ENCODE data around the gene WNT16.

Gene WNT16

DNA sequence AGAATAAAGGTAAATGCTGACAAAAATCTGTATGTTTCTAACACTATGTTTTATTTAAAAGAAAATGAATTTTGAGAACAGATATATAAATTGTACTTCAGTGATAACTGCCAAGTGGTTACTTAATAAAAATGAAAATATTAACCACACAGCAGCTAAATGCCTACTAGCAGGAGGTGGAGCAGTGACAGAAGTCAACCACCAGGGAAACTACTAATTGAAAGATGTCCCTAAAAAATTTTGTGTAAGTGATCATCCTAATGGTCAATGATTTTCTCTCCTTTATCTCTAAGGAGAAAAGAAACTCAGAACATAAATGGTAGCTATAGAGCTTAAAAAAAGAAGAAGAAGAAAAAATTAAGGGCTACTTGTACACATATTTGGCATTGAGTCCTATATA, 22.9 kb downstream of the WNT16 start:
- no peak for DNase-seq

- no peak for DNase-seq
These were observed 23.5 kb downstream of the WNT16 start for GRCh38 chr7:121352323-121352722.

DNA sequence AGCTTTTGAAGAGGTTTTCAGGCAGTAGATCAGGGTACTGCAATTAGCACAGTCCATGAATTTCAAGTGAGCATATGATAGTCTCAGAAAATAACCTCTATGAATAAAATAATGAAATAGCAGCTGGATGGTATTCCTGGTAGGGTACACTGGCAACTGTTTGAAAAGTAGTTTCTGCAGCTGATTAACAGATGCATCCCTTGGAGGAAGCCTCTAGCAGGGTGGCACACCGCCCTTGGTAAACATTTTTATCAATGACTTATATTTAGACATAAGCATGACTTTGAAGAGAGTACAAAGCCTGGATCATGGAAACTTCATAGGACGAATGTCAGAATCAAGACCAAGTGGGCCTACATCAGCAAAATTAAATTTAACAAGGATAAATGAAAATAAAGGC, 26.8 kb downstream of the WNT16 start:
- DNase-seq = no peak

- no peak for DNase-seq
These were observed 31.8 kb downstream of the WNT16 start for GRCh38 chr7:121360564-121360963.

- DNase-seq = no peak
These were observed 38.1 kb downstream of the WNT16 start for GRCh38 chr7:121366852-121367431.

- DNase-seq = no peak
These were observed 40.7 kb downstream of the WNT16 start for GRCh38 chr7:121369462-121369861.

GRCh38 chr7:121371367-121371766, 42.6 kb downstream of the WNT16 start:
- no peak for DNase-seq

- no peak for DNase-seq
These were observed 43.1 kb downstream of the WNT16 start for GRCh38 chr7:121371883-121372282.

DNA sequence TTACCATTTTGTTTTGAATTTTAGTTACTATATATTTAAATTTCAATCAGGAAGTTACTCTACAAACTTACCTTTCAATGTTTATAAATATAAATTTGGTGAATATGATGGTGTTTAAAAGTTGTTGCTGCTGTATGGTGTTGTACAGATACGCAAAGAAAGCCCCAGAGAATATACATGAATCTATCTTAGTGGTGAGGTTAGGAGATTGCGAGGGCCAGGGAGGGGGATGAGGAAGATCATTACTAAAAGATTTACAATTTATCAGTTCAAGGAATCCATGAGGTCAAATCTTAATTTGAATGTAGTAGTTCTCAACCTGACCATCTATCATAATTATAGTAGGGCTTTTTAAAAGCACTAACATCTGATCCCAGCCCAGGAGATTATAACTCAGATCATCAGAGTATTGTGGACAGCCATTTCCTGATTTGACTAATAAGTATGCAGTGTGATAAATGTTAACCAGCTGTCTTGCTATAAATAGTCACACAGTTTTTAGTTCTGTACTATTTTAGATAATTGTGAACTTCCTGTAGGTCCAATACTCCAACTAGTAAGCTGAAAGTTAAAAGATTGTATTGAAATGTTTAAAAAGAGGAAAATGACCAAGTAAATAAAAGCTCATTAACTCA, 43.7 kb downstream of the WNT16 start:
- no peak for DNase-seq

DNA sequence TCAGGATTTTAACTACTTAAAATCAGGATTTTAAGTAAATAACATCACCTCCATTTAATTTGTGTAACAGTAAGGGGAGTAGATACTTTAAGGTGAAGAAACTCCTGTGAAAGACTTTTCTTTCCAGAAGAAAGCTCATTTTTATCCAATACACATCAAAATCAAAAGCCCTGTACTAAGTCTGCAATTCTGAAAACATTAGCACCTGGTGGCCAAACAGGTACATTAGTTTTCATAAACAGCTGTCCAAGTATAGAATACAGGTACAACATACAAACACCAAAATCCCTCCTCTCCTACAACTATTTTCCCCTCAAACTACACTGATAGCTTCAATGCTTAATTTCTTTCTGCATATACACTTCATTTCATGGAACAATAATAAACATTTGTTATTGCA, 44.4 kb downstream of the WNT16 start:
- no peak for DNase-seq

GRCh38 chr7:121376979-121377378, 48.2 kb downstream of the WNT16 start:
- DNase-seq = no peak

DNA sequence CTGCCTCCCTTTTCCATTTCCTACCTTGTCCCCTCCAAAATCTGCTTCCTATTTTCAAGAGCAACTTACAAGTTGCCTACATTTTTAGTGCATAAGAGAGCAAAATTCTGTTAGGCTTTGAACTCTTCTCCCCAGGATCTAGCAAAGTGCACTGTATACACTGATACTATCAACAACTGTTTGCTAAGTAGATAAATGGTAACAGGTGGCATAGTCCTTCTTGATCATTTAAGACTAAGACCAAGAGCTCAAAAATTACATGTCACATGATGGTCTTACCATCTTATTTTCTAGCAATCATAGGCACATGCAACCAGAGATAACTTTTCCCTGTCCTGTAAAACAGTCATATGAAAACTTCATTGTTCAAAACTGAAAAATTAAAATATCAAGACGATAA, 51.1 kb downstream of the WNT16 start:
- no peak for DNase-seq

DNA sequence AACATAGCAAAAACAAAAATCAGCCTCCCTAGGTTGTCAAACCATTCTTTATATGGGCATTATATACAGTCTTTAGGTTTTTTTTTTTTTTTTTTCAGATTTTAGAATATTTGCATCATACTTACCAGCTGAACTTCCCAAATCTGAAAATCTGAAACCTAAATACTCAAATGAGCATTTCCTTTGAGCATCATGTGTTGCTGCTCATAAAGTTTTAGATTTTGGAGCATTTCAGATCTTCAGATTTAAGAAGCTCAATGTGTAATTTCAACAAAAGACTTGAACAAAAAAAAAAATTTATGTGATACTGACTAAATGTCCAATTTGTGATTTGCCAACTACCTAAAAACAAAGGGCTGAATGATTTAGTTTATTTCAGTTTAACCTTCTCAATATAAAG, 53.7 kb downstream of the WNT16 start:
- DNase-seq = no peak

DNA sequence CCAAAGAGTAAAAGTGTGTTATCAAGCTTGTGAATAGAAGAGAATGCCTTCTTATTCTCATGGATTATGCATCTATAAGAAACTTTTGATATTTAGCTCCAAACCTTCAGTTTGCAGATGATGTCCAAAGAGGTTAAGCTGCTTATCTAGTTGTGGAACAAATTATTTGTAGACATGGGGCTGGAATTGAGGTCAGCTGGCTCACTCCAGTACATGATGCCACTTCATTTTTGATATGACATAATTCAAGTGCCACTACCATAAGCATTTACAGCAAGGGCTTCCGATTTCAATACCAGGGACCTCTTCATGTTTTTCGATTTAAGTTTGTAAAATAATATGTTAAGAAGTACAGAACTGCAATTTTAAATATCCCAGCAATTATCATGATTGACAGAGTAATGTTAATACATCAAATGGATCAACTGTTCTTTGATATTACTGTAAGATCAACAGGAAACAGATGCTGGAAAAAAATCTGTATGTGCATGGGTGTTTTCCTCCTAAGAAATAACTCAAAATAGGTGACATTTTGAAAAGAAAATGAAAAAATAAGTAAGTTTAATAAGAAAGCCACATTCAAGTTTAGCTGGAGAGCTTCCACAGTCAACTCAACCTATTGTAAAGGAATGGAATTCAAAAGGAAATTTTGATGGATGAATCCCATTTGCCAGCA, 54.6 kb downstream of the WNT16 start:
- DNase-seq = no peak

- no peak for DNase-seq
These were observed 55.5 kb downstream of the WNT16 start for GRCh38 chr7:121384265-121384664.

DNA sequence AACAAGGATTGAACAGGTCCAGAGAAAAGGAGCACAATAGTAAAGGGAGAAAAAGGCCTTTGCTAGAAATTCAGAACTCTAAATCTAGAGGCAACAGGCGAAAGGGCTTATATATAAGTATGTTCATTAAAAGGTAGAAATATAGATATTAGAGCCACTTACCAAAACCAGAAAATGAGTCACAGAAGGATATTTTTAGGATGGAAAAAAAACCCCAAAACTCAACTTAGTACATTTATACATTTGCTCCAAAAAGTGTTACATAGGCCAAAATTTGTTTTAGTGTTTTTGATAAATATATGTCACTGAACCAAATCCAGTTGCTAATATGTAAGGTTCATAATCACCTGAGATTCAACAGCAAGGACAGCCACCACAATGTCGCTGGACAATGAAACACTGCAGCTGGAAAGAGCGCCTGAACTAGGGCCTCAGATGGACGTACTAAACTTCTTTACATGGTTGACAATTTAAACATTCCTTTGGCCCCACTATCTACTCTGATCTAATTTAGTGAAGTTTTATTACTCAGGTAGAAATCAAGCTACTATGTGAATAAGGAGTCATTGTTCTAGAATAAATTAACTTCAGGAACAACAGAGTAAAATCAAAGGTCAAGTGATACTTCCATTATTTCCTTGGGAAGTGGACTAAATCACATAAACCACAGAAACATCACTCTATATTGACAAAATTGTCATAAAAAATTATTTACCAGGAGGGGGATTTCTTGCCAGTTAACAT, 56.4 kb downstream of the WNT16 start:
- DNase-seq = no peak

- no peak for DNase-seq
These were observed 57.0 kb downstream of the WNT16 start for GRCh38 chr7:121385800-121386179.

DNA sequence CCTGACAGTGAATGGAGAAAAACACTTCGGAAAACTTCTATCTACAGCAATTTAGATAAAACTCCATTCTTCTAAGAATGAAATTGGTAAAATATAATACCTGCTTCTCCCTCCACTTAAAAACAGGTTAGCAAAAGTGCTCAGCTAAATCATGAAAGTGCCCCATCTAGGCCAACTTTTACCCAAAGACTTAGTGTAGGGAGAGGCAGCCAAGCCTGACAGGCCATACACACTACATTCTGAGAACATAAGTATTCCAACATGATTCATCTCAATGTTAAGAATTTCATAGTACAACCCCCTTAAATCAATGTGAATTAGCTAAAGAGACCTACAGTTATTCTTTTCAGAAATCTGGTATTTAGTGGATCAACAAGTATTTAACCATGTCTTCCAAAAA, 60.1 kb downstream of the WNT16 start:
- no peak for DNase-seq

- no peak for DNase-seq
These were observed 61.3 kb downstream of the WNT16 start for GRCh38 chr7:121390109-121390508.

DNA sequence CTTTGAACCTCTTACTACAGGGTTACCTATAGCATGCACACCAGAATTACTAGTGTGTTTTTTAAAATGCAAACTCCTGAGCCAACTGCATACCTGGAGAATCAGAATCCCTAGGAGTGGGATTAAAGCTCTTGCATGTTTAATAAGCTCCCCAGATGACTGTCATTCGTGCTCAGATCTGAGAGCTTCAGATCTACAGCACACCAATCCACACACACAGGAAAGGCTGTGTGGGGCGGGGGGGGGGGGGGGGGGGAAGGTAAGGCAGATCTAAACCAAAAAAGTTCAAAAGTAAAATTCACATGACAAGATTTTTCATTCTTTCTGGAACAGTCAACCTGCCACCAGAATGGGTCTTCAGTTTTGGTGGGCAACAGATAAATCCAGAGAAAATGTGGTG, 61.8 kb downstream of the WNT16 start:
- DNase-seq = no peak

Data from KG1 (cell line).